Stimulated activated CD4-positive, alpha-beta T cell treated with anti-CD3 and anti-CD28 coated beads, Interleukin-2, amount 100 ng/mL, for 24 hours (primary cell): ENCODE results near the gene PDZRN3.

ENCODE experiments used
- DNase-seq, 2 donors: peaks; one replicate each; pipeline ENCODE4 v3.0.0-alpha.2; 2020

PDZRN3 gene

DNA sequence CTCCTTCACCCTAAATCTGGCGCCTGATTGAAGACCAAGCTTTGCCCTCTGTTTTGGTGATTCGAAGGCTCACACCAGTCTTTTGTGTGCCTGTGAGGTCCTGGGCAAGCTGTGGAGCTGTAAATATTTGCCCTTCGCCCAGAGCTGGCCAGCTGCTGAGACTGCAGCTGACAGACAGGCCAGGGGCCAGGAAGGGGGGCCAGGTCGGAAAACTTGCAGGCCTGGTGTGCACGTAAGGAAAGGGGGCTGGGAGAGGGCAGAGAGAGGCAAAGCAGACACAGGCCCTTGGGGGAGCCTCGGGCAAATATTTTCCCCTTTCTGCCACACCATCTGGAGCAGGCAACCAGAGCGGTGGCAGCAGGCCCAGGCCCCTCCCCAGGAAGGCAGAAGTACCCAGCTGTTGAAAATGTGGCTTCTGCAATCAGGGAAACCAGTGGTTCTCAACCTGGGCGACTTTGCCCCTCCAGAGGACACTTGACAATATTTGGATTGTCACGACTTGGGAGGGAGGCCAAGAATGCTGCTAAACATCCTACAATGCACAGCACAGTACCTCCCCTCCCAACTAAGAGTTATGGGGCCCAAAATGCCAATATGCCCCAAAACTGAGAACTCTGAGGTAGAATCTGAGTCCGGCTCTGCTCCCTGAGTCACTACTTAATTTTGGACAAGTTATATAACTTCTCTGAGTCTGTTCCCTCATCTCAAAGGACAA, 2.5 kb downstream of the PDZRN3 start:
- DNase-seq, result no peak

DNA sequence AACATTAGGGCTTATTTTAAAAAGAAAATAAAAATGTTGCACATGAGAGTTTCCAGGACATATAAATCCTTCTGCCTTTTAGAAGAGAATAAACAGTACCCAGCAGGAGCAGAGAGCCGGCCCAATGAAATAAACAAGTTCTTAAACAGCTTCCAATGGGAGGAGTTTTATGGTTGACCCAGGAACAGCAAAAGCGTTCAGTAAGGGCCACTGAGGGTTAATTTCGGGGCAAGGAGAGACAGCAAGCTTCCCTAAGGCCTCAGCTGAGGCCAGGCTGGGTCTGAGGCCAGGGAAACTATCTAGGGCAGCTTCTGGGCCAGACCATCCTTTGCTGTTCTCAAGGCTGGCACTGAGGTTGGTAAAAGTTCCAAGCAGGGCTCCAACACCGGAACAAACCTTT, 3.4 kb downstream of the PDZRN3 start:
- DNase-seq, result no peak

DNA sequence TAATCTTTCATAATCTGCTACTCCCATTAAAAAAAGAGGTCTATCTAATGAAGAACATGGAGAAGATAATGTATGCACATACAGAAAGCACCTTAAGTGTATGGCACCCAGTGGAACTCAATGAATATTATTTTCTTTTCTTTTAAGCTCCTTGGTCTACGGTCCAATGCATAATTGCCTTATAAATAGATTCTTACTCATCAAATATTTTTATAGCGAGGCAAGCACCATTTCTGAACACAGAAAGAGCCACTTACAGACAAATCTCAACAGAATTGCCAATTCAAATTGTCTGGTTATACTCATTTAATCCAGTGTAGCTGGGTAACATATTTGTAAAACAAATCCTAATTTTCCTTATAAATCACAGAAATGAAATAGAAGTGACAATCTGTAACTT, 6.3 kb downstream of the PDZRN3 start:
- DNase-seq, result no peak

DNA sequence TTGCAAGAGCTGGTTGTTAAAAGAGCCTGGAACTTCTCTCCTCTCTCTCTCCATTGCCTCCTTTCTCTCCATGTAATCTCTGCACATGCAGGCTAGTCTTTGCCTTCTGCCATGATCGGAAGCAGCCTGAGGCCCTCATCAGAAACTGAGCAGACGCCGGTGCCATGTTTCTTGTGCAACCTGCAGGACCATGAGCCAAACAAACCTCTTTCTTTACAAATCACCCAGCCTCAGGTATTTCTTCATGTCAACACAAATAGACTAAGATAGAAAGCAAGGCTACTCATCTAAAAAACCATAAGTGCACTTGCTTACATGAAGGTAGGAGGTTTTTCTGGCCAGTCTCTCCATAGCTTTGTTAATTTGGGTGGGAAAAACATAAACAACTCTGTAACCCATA, 8.7 kb downstream of the PDZRN3 start:
- DNase-seq, result no peak

DNA sequence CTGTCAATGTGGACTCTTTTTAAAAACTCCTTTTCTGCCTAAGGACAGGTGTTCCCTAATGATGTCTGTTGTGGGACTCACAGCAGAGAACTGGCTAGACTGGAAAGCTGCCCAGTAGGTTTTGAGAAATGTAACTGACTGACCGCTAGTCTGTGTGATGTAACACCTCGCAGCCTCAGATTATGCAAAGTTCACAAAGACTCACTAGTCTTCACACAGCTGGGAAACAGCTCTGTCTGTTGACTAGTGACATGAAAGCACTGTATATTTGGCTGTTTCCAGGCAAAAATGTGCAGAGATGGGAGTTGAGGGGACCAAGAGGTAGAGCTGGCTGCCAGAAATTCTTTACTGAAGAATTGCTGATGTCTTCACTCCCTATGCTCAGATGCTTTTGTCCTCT, 10.3 kb downstream of the PDZRN3 start:
- no peak for DNase-seq

DNA sequence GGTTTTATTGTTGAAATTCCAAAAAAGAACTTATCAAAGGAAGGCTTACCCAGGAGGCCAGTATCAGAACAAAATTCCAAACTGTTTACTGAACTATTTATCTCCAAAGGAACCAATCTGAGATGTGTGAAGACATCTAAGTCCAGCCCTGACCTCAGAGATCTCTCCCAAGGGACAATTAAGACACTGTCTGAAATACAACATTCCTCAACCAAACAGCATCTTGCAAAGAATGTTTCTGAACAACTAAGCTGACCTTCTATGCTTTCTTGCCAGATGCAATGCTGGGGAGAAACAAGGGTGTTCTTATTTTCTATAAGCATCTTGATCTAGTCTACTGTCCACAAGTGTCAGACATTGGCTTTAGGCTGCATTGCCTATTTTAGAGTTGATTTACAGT, 13.6 kb downstream of the PDZRN3 start:
- no peak for DNase-seq

DNA sequence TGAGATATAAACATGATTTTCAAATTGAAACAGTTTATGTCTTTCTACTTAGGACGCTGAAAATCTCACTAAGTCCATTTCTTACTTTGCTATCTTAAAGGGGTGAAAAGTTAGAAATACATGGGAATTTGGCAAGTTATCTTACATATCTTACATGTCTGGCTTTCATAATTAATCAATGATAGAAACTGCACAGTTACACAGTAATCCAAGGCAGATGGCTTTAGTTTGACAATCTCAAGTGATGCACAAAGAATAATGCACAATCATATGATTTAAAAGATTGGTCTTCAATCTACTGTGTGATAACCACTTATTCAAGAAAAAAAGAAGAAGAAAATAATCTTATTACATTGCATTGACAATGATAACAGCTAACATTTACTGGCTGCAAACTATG, 14.2 kb downstream of the PDZRN3 start:
- no peak for DNase-seq

DNA sequence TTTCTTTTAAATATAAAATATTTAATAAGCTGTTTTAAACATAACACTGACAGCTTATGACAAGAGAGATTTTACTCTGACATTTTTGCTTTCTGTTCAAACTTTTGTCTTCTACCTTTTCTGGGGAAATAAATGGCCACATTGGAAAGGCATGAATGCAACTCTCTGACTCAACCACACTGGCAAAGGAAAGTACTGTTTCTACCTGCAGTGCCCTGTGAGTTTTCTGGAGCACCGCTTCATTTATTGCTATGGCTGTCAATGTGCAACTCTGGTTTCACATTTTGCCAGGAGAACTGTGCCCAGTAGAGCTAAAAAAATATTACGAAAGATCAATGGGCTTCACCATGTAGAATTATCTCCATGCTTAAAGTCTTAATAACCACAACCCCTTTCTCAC, 15.1 kb downstream of the PDZRN3 start:
- DNase-seq, result no peak

DNA sequence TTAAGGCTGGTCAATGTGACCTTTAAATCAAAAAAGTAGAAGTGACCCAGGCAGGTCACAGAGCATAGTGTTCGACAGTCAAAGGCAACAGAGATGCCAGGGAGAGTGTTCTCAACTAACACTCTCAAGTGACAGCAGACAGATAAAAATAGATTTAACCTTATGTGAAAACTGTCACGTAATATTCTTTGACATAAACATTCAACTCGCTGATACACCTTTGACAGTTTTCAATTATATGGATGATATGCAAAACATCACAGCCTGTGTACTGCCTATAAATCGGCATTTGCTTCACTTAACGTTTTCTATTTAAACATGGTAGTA, 15.5 kb downstream of the PDZRN3 start:
- DNase-seq, result no peak

DNA sequence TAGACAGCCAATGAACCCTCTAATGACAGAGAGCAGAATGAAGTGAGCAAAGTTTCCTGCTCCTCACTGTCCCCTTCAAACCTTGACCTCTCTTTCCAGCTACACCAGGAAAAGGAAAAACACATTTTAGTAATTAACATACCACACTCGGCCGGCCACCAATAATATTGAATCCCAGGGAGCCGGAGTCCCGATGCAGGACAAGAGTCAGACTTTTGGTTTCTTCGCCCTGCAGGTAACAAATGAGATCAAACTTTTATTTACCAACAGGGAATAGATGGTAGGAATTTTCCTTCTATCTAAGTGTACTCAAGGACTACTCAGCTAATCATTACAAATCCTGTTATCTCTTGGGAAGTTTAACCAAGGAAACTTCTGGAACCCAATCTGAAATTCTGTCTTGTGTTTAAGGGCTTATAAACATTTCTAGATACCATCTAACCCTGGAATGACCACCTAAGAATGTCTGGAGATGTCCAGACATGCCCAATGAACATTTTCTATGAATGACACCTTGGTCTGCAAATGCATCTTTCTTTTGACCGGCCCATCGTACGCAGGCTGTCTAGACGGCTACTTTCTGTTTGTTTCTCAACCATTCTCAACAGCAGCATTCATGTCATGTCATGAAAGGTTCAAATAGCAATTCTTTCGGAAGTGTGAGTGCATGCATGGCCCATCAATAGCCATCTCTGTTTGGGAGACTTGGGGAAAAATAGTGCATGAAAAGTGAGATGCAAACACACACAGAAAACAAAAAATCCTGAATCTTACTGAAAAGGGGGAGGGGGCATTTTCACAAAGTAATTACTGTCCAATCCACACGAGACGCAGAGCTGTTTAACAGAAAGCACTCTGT, 16.1 kb downstream of the PDZRN3 start:
- DNase-seq, result no peak

DNA sequence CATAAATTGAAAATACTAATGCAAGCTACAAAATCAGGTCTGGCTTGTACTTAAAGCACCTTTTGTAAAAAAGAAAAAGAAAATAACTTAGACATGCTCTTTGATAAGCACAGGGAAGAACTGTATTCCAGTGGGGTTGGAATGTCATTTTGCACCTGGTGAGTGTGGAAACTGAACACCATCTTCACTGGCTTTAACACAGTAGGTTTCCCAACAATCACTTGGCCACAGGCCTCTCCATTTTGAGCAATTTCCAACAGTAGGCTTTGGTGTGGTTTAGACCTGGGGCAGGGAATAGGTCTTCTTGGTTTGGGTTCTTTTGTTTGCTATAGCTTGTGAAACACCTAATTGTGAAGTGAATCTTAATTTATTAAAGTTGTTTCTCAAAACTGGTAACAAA, 18.9 kb downstream of the PDZRN3 start:
- no peak for DNase-seq

DNA sequence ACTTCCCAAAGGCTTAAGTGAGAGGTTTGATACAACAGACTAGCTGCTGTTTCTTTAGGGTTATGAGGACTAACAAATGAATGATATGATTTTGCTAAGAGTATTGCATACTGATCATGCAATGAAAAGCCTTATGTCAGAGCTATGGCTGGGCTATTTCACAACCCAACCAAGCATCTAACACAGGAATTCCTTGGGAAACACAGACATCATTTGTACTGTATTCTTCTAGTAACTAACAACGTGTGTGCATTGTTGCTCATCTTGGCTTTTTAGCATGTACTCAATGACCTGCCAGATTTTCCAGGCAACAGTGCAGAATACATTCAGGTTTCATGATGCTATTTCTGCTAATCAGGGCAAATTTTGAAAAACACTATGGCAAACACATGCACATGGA, 19.3 kb downstream of the PDZRN3 start:
- no peak for DNase-seq

DNA sequence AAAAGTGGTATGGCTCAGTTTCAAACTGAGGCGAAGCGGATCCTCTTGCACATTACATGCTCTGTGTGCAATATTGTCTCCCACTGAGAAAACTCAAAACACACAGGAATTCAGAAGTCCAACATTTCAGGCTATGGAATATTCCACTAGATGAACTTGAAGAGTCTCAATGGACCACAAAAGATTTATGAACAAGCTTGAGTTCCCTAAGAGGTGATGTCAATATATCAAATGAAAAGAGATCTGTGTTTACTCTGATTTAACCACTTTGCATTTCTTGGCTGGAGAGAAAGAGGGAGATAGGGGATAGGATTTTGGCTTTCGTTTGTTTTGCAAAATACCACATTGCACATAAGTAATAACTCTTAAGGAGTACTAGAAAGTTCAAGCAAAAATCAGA, 20.3 kb downstream of the PDZRN3 start:
- no peak for DNase-seq

DNA sequence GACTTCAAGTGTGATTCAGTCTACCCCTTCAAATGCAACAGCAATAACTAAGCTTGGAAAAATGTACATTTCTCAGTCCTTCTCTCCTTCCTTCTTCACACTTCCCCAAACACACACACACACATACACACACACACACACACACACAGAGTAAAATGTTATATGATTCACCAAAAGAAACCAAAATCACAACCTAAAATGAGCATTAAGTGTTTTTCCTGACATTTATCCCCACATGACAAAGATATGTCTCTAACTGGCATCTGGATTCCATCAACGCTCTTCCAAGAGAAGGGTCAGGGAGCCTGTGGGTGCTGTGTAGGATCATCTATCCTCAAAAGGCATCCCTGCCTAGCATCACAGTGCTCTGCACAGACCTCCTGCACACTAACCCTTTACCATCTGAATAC, 21.0 kb downstream of the PDZRN3 start:
- DNase-seq, result no peak

DNA sequence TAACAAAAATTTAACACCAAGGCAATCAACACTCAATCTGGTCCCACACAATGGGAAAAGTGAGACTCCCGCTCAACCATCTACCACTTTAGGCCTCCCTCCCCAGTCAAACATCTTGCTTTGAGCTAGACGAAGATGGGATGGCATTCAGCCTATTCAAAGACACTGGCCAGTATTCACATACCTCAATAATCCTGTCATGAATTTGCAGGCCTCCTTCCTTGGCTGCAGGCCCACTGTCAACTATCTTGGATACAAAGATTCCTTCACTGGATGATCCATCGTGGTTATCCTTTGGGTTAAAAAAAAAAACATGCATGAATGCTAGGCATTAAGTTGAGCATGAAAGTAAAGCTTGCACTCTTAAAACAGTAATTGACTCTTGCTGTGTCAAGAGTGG, 22.6 kb downstream of the PDZRN3 start:
- DNase-seq, result no peak

DNA sequence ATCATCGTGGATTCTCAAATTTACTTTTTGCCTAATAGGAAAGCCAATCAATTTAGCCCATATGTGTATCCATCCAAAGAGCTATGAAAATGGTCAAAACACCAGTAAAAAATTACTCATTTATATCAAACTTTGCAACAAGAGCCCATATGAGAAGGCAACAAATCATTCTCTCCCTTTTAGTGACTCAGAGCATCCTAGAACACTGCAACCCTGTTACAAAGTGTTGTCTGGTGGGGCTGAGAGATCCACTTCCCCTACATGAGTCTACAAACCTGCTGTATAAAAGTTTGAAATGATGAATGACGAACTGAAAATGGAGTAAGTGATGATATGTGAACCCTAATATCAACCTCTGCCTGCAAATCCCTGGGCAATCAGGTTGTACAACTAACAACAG, 23.3 kb downstream of the PDZRN3 start:
- DNase-seq, result no peak

DNA sequence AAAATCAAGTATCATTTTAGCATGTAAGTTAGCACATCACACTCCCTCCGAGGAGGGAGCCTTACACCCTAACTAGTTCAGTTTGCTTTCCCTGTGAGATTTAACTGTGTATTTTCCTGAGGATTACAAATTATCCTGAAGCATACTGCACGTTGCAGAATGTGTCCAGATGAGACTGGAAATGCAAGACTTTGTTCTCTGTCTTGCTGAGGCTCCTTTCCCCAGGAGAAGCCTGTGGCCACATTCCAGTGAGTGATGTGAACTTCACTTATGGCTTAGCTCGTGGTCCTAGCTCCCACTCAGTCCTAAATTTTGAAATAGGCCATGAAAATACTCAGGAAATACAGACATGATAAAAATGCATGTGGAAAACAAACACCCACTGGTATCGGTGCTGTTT, 23.7 kb downstream of the PDZRN3 start:
- DNase-seq, result no peak

DNA sequence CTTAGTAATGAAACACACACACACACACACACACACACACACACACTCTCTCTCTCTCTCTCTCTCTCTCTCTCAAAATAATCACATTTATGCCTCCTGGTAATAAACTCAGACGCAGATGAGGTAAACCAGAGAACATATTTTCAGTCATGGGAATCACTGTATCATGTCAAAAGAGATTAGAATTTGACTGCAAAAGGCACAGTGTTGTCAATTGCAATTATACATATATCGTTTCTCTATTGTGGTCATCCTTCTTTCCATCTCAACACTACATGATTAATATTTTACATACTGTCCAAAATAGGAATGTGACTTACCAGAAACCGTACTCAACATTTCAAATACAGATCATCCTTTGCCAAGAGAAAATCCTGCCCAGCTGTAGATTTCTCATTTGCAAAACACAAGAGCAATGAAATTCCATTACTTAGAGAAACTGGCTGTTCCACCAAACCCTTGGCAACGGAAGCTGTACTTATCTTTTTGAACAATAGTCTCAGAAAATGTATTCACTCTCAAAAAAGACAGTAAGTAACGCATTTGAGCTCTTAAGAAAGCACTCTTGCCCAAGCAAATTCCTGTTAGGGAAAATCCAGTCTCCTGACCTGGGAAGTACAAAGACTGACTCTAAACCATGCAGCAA, 24.3 kb downstream of the PDZRN3 start:
- no peak for DNase-seq

DNA sequence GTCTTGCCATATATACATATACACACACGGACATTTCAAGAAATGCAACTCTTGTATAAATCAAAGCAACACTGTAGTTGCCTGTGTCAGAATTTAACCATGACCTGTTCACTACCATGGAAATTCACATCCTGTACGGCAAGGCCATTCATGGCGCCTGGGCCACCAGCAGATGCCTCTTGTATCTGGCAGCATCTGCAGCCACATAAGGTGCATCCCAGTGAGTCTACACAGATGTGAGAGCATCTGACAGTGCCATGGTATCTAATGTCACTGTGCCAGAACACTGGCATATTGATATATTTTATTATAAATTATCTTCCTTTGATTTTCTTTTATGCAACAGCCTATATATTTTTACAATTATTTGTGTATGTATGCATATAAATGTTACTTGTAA, 25.1 kb downstream of the PDZRN3 start:
- no peak for DNase-seq

DNA sequence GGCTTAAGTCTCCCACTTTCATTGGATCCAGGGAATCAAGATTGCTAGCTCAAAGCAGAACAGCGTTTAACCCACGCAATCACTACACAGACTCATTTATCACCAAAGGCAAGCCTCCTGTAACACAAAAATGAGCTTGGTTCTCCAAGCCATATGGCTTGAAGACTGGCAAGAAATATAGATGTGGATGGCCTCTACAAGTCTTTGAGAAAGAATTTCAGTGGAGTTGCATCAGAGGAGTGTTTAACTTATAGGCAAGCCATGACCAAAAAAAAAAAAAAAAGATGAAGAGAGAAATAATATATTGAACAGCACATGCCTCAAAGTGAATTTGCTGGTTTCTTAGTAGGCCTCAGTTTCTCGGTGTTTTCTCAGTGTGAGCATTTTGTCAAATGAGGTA, 27.3 kb downstream of the PDZRN3 start:
- DNase-seq, result no peak

DNA sequence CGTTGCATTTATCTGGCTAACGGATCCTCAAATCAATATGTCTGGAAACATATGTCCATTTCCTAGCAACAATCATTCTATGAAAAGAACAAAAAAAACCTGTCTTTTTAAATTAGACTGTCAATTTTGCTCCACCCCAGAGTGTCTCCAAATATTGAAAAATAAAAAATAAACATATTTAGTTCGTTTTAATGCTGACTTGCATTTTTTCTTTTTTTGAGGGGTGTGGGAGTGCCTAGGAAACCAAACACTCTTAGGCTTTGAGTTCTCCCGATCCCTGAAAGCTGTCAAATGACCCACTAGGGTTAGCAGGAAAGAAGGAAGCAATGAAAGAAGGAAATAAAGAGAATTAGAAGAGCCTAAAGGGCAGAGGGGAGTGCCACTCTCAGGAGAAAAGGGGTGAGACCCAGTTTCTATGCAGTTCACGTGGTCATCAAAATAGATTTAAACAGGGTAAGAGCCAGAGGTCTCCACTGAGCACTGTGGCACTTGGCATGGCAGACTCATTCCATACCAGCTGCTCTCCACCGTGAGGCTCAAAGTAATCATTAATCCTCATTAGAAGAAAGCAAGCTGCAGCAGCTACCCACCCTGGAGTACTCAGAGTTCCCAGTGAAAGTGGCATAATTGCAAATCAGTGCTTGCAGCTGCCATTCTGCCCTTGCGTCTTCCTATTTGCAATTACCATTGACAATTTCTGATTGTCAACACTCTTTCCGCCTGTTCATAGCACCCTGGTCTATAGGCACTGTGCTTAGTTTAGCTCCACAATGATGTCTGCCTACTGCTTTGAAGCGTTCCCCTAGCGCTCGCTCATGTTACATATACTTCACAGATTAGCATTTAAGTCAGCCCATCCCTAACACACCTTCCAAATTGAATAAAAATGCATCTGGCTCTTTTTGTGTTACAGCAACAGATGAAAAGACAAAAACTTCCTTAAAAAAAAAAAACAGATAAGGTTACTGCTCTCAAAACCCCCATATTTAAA, 32.3 kb downstream of the PDZRN3 start:
- DNase-seq, result no peak

DNA sequence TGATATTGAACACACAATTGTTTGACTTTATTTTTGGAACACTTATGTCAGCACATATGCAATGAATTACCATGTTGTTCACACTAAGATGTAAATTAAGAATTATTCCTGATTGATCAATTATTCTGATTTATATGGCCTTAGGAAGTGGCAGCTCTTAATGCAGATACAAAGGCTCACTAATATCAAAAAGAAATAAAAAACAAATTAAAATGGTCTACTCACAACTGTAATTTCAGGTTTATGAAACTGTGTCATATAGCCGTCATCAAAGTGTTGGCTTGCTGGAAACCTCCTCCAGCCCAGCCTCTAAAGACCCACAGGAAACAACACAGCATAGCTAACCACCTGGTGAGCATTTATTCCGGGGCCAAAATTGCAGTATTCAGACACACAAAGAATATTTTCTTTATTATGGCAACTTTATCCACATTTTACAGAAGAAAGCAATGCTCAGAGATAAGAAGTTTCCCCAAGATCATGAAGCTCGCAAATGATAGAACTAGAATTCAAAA, 33.4 kb downstream of the PDZRN3 start:
- no peak for DNase-seq

DNA sequence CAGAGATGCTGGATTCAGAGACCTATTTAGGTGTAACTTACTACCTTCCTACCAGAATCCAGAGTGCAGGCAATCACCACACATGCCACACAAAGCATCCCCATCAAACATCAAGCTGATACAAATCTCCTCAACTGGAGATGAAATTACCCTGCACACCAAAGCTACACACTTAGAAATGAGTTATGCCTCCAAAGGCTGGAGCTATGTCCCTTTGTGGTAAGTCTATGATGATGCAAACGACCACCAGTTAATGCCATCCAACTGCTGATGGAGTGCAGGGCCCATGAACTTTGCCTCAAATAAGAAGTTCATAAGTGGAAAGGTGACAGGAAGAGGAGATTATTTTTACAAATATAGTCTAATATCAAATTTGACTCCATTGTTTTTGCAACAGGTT, 38.1 kb downstream of the PDZRN3 start:
- DNase-seq, result no peak
